K562 (cell line): ENCODE results near the gene EPHA2. TPM values are rescaled to one million over a fixed set of nuclear protein-coding genes. Genes with fewer than 3 reads are reported as not detected.
A peak's percentile ranks its signal among the peaks of the same experiment; 100 is the strongest.

Experiments used
- ATAC-seq: fragments of 200-7000 bp; cut with Tn5 transposase; 3 replicates; pipeline ENCODE4 v1.9.1; 2020; ENCODE audit warnings: moderate library complexity
- BruUV-seq: library from RNA; stranded (reverse); fragments of 400-500 nt; replicated peaks from 2 replicates; lab custom pipeline; 2021; lab: Mats Ljungman, UMichigan
- CTCF ChIA-PET: fragments of 300-600 bp; formaldehyde crosslinking; extraction: SDS; loops from one replicate; lab custom pipeline; 2021; ENCODE audit warnings: low intra/inter-chr PET ratio; lab: Yijun Ruan, JAX
- POLR2A ChIA-PET: fragments of 300-600, 350-650 bp; sonication (Branson Sonifier 250); formaldehyde crosslinking; extraction: SDS; loops from one replicate; lab custom pipeline; 2021; ENCODE audit warnings: antibody characterized with exemption, inconsistent platforms; lab: Yijun Ruan, JAX
- DNase-seq, 4 experiments: peaks; one replicate each; pipeline versions ENCODE4 v3.0.0 to v3.0.0-alpha.2; 2011 to 2018; ENCODE audit warnings: low spot score in 3 of 4, mixed read lengths in 3 of 4; ENCODE audit errors: extremely low read depth in 1 of 4
- FAIRE-seq: peaks from 2 replicates; lab custom pipeline; 2011; peaks lifted over from hg19 to GRCh38; lab: Jason Lieb, UNC
- H2AFZ ChIP-seq: 2 replicates; pipeline ENCODE4 v1.6.0; 2011; ENCODE audit warnings: low read depth, low read length, control low read depth, inconsistent platforms
- H3K27ac ChIP-seq: fragments of 200-600 bp; 3 replicates; pipeline ENCODE4 v1.8.0; 2011; ENCODE audit warnings: low read depth, mild to moderate bottlenecking, control low read depth, inconsistent platforms, low read length, moderate library complexity, mixed read lengths; ENCODE audit errors: extremely low read depth
- H3K27me3 ChIP-seq, 2 experiments: fragments of 300-600 bp in 1 of 2; 2 replicates in 1 of 2; 3 replicates in 1 of 2; pipeline versions ENCODE4 v1.6.0 to v1.8.0; 2011; ENCODE audit warnings: inconsistent platforms in 2 of 2, low read length in 2 of 2, mild to moderate bottlenecking in 1 of 2, mixed read lengths in 1 of 2, moderate library complexity in 1 of 2; ENCODE audit not compliant: control insufficient read depth in 2 of 2, insufficient read depth in 2 of 2
- H3K36me3 ChIP-seq: fragments of 300-600 bp; 3 replicates; pipeline ENCODE4 v1.8.0; 2011; ENCODE audit warnings: mild to moderate bottlenecking, low read length, inconsistent platforms; ENCODE audit not compliant: control insufficient read depth, insufficient read depth
- H3K4me1 ChIP-seq, 2 experiments: fragments of 200-600 bp in 1 of 2; replicated peaks in 1 of 2; 2 replicates in 1 of 2; 3 replicates in 1 of 2; pipeline versions ENCODE4 v1.5.1 to v1.8.0; 2011; ENCODE audit warnings: inconsistent platforms in 2 of 2, low read length in 2 of 2, mild to moderate bottlenecking in 1 of 2, mixed read lengths in 1 of 2, moderate library complexity in 1 of 2; ENCODE audit not compliant: control insufficient read depth in 2 of 2, insufficient read depth in 2 of 2
- H3K4me2 ChIP-seq: 2 replicates; pipeline ENCODE4 v1.6.1; 2011; ENCODE audit warnings: low read length, control low read depth, inconsistent platforms, mixed read lengths; ENCODE audit not compliant: insufficient read depth
- H3K4me3 ChIP-seq: fragments of 200-600 bp; sonication (generic), shearing (Covaris generic); 2 replicates; pipeline ENCODE4 v1.5.1; 2016; ENCODE audit warnings: control low read depth, inconsistent platforms
- H3K79me2 ChIP-seq: fragments of 200-600 bp; 3 replicates; pipeline ENCODE4 v1.8.0; 2011; ENCODE audit warnings: low read length, inconsistent platforms; ENCODE audit not compliant: control insufficient read depth, insufficient read depth
- H3K9ac ChIP-seq, 2 experiments: 2 replicates each; pipeline versions ENCODE4 v1.6.0 to v1.6.1; 2011; ENCODE audit warnings: low read depth in 2 of 2, low read length in 2 of 2, control low read depth in 1 of 2, inconsistent platforms in 1 of 2, mild to moderate bottlenecking in 1 of 2, mixed read lengths in 1 of 2; ENCODE audit not compliant: insufficient read depth in 1 of 2
- H3K9me1 ChIP-seq: one replicate; pipeline ENCODE4 v1.6.0; 2011; ENCODE audit warnings: inconsistent platforms, mild to moderate bottlenecking, low read length, moderate library complexity; ENCODE audit not compliant: control insufficient read depth, insufficient read depth
- H3K9me3 ChIP-seq: replicated peaks from 2 replicates; pipeline ENCODE4 v1.5.1; 2011; ENCODE audit warnings: low read depth, low read length, inconsistent platforms; ENCODE audit not compliant: control insufficient read depth, insufficient read depth
- H4K20me1 ChIP-seq: replicated peaks from 2 replicates; pipeline ENCODE4 v1.6.1; 2011; ENCODE audit warnings: low read length, inconsistent platforms, mixed read lengths; ENCODE audit not compliant: control insufficient read depth, insufficient read depth
- ARID4B ChIP-seq: sonication (generic); formaldehyde crosslinking; IDR thresholded peaks from 2 replicates; pipeline ENCODE4 v1.8.0; 2022; ENCODE audit warnings: mild to moderate bottlenecking, missing genetic modification reagents
- CTBP1 ChIP-seq: fragments of 450-650 bp; IDR thresholded peaks from 2 replicates; pipeline ENCODE4 v1.6.1; 2016; ENCODE audit warnings: borderline replicate concordance
- GTF2F1 ChIP-seq: IDR thresholded peaks from 2 replicates; pipeline ENCODE4 v1.6.1; 2011; ENCODE audit warnings: low read depth, low read length, improper control_type of control experiment
- GTF3C2 ChIP-seq: IDR thresholded peaks from 3 replicates; pipeline ENCODE4 v1.6.1; 2011; ENCODE audit warnings: borderline replicate concordance, mild to moderate bottlenecking, moderate library complexity; ENCODE audit not compliant: insufficient read length; ENCODE audit errors: extremely low read depth
- MCM5 ChIP-seq: fragments of 450-650 bp; IDR thresholded peaks from 2 replicates; pipeline ENCODE4 v1.6.1; 2016; ENCODE audit warnings: low read depth
- NUFIP1 ChIP-seq: fragments of 450-650 bp; IDR thresholded peaks from 2 replicates; pipeline ENCODE4 v1.6.1; 2018; ENCODE audit not compliant: partially characterized antibody
- PHTF2 ChIP-seq: fragments of 250-450 bp; sonication (Bioruptor Pico); IDR thresholded peaks from 2 replicates; pipeline ENCODE4 v1.5.0; 2021; ENCODE audit warnings: mild to moderate bottlenecking
- RAD21 ChIP-seq, 2 experiments: fragments of 250-450 bp in 1 of 2; fragments of 450-650 bp in 1 of 2; sonication (Bioruptor Pico) in 1 of 2; formaldehyde crosslinking in 1 of 2; IDR thresholded peaks in 1 of 2; conservative IDR thresholded peaks in 1 of 2; 2 replicates each; pipeline versions ENCODE4 v1.4.0 to v1.8.0; 2020 to 2022; ENCODE audit warnings: mild to moderate bottlenecking in 2 of 2, moderate library complexity in 1 of 2
- RFX7 ChIP-seq: fragments of 250-450 bp; sonication (Bioruptor Pico); IDR thresholded peaks from 2 replicates; pipeline ENCODE4 v1.5.1; 2021; ENCODE audit warnings: mild to moderate bottlenecking
- SETDB1 ChIP-seq: IDR thresholded peaks from one replicate; pipeline ENCODE4 v1.6.1; 2012; ENCODE audit warnings: low read length, control low read depth, inconsistent platforms
- SMAD4 ChIP-seq: fragments of 250-450 bp; sonication (Bioruptor Pico); conservative IDR thresholded peaks from 2 replicates; pipeline ENCODE4 v1.8.0; 2021; ENCODE audit warnings: inconsistent platforms, mild to moderate bottlenecking, moderate library complexity
- TCF3 ChIP-seq: sonication (generic); formaldehyde crosslinking; IDR thresholded peaks from 2 replicates; pipeline ENCODE4 v1.4.0; 2020; ENCODE audit warnings: mild to moderate bottlenecking, missing genetic modification reagents
- WGBS: fragments of 100-300 bp; shearing (Covaris generic); methylation state at CpG from one replicate; pipeline ENCODE4 v1.1.6; 2016; ENCODE audit warnings: low coverage, mixed read lengths; ENCODE audit not compliant: insufficient coverage; ENCODE audit errors: missing lambda C conversion rate; 5-methylcytosine and 5-hydroxymethylcytosine counted together
- in situ Hi-C: fragments of 300-500 bp; cut with MboI; formaldehyde crosslinking; loops from 4 replicates; pipeline ENCODE4 v1.15.0; 2018; ENCODE audit warnings: inconsistent platforms, mixed read lengths
- intact Hi-C: fragments of 100-400 bp; cut with micrococcal nuclease; formaldehyde crosslinking; loops from 2 replicates; pipeline ENCODE4 v1.14.2; 2022
- polyA plus RNA-seq, 8 experiments: library from polyadenylated mRNA; depleted of rRNA in 4 of 8; stranded (reverse) in 5 of 8; unstranded in 3 of 8; fragments of >200 nt; fragmentation: Nextera tagmentation in 2 of 8; fragmentation: Illumina TruSeq in 1 of 8; extraction: Ambion mirVana in 2 of 8; extraction: Trizol in 1 of 8; gene quantifications; 2 replicates each; pipeline versions ENCODE4 v1.2.1 to v1.2.3, GENCODE V29; 2011 to 2014; ENCODE audit warnings: inconsistent platforms in 1 of 8, missing spikeins in 1 of 8
- total RNA-seq, 7 experiments: library from RNA; depleted of rRNA in 6 of 7; stranded (reverse); fragments of >200 nt in 6 of 7; fragmentation: Illumina TruSeq in 2 of 7; extraction: Trizol in 2 of 7; gene quantifications; 2 replicates each; pipeline versions ENCODE4 v1.2.1 to v1.2.3, GENCODE V29; 2011 to 2021; ENCODE audit warnings: low replicate concordance in 1 of 7

The EPHA2 gene
- total and polyA plus RNA-seq, 9 of the 15 experiments (the other 6 are each of a cell fraction or from before 2014, with no cell fraction given), result 0.04 to 0.40 (median 0.07) TPM; not detected in 4

GRCh38 chr1:16080422-16081150 is 75.3 kb downstream of the EPHA2 start:
- intact Hi-C loops, result loop anchor here (5.0 kb wide), 1 partner anchor 72 kb away; no protein-coding TSS in a partner anchor
- no peak overlapping the region for H3K27ac ChIP-seq
- H3K4me2 ChIP-seq, result no peak overlapping the region
- TF ChIP-seq SETDB1 (no peak), ARID4B (CRISPR knock-in tag) (no peak), RAD21 (CRISPR knock-in tag; conservative IDR thresholded peaks at IDR 0.05 in 1 of 2, IDR thresholded peaks at IDR 0.05 in 1 of 2) (no peak), GTF3C2 (no peak), NUFIP1 (no peak), TCF3 (CRISPR knock-in tag) (no peak), GTF2F1 (no peak), SMAD4 (CRISPR knock-in tag) (no peak), MCM5 (no peak), CTBP1 (no peak), RFX7 (no peak), PHTF2 (CRISPR knock-in tag) (no peak)

More at GRCh38 chr1:16080422-16081150, 75.3 kb downstream of the EPHA2 start:
- ChIA-PET CTCF (interaction anchor here (1.2 to 9.0 kb wide), 4 partner anchors 41 to 283 kb away, joined by 3 to 208 read pairs (median 26); no protein-coding TSS in a partner anchor), POLR2A (interaction anchor here (0.7 to 2.0 kb wide), 6 partner anchors 87 to 522 kb away, joined by 3 to 6 read pairs (median 4); no protein-coding TSS in a partner anchor)
- no TSS peak for BruUV-seq
- no peaks in the 10 kb centered on the region for H3K9me3 ChIP-seq
- peak overlapping the region in 1 of 2 experiments; percentile 64; a peak in 1 of 4 replicates for H3K9ac ChIP-seq
- H3K4me3 ChIP-seq, result no peak overlapping the region
- ATAC-seq (peak; percentile 44; the same call in 2 of the 3 replicates), DNase-seq (peak in 1 of 4 experiments; percentile 71), FAIRE-seq (peak; percentile 52)
- WGBS, result 38% methylated on average over 5 of the region's 5 CpGs
- no peaks in the 10 kb centered on the region for H4K20me1 ChIP-seq
- H3K36me3 ChIP-seq, result no peaks in the 10 kb centered on the region
- in situ Hi-C loops, result loop anchor here (5.0 kb wide), 3 partner anchors 107 to 282 kb away; no protein-coding TSS in a partner anchor
- peaks cover 14 to 30% of the 10 kb centered on the region in 2 experiments; a peak in 4 of 5 replicates for H3K4me1 ChIP-seq
- H3K9me1 ChIP-seq, result no peaks in the 10 kb centered on the region
- peaks cover 0 to 3% of the 10 kb centered on the region in 2 experiments; a peak in 1 of 5 replicates for H3K27me3 ChIP-seq
- peak overlapping the region; percentile 72 for H2AFZ ChIP-seq
- H3K79me2 ChIP-seq, result no peaks in the 10 kb centered on the region
